HCT116 (cell line): ENCODE measurements around the gene TACC2. TPM values are rescaled to one million over a fixed set of nuclear protein-coding genes. Genes with fewer than 3 reads are reported as not detected.

Experiments used
- ATAC-seq: fragments of 200-7000 bp; cut with Tn5 transposase; 2 replicates; pipeline ENCODE4 v1.9.1; 2020; ENCODE audit warnings: mild to moderate bottlenecking, moderate library complexity
- BruUV-seq: library from RNA; stranded (reverse); fragments of 400-500 nt; replicated peaks from 2 replicates; lab custom pipeline; 2021; lab: Mats Ljungman, UMichigan
- CTCF ChIA-PET: fragments of 300-600 bp; sonication (Branson Sonifier 250); formaldehyde crosslinking; loops from one replicate; lab custom pipeline; 2021; ENCODE audit warnings: antibody characterized with exemption; lab: Charles Lee
- POLR2A ChIA-PET: fragments of 300-600, 350-600 bp; sonication (Branson Sonifier 250); formaldehyde crosslinking; loops from one replicate; lab custom pipeline; 2021; ENCODE audit warnings: antibody characterized with exemption; lab: Charles Lee
- RAD21 ChIA-PET, 2 experiments: fragments of 300-600 bp; sonication (Branson Sonifier 250); formaldehyde crosslinking; loops; one replicate each; lab custom pipeline; 2023; ENCODE audit warnings: low total read pairs in 2 of 2; ENCODE audit not compliant: uncharacterized antibody in 2 of 2, unreplicated experiment in 2 of 2, low non-redundant PET in 1 of 2; lab: Charles Lee
- DNase-seq: peaks from one replicate; pipeline ENCODE4 v3.0.0-alpha.2; 2010; ENCODE audit warnings: low read depth, low spot score
- H2AFZ ChIP-seq: fragments of 200-600 bp; shearing (Covaris generic), sonication (generic); 2 replicates; pipeline ENCODE4 v1.6.1; 2017; ENCODE audit warnings: low read depth, mixed run types, mixed read lengths, antibody characterized with exemption, low read length; ENCODE audit not compliant: poor library complexity, severe bottlenecking
- H3K27ac ChIP-seq: 2 replicates; pipeline ENCODE4 v1.5.1; 2012; ENCODE audit warnings: low read depth, low read length
- H3K27me3 ChIP-seq: fragments of 200-600 bp; sonication (generic); 2 replicates; pipeline ENCODE4 v1.6.1; 2016; ENCODE audit warnings: mixed run types, low read length, mixed read lengths; ENCODE audit not compliant: insufficient read depth
- H3K36me3 ChIP-seq, 2 experiments: fragments of 200-500 bp in 1 of 2; fragments of 200-600 bp in 1 of 2; sonication (Bioruptor generic) in 1 of 2; sonication (generic) in 1 of 2; 2 replicates each; pipeline versions ENCODE4 v1.5.1 to v1.6.1; 2014 to 2016; ENCODE audit warnings: low read length in 2 of 2, inconsistent platforms in 1 of 2, mixed read lengths in 1 of 2, mixed run types in 1 of 2; ENCODE audit not compliant: insufficient read depth in 2 of 2, control insufficient read depth in 1 of 2
- H3K4me1 ChIP-seq, 2 experiments: fragments of 200-600 bp in 1 of 2; sonication (generic) in 1 of 2; 2 replicates each; pipeline versions ENCODE4 v1.5.1 to v1.6.1; 2012 to 2017; ENCODE audit warnings: low read length in 2 of 2, inconsistent platforms in 1 of 2, mild to moderate bottlenecking in 1 of 2, mixed read lengths in 1 of 2, mixed run types in 1 of 2, moderate library complexity in 1 of 2; ENCODE audit not compliant: insufficient read depth in 2 of 2, control insufficient read depth in 1 of 2
- H3K4me2 ChIP-seq: fragments of 200-600 bp; sonication (generic); 2 replicates; pipeline ENCODE4 v1.6.1; 2017; ENCODE audit warnings: mixed run types, low read length, mixed read lengths
- H3K4me3 ChIP-seq, 2 experiments: fragments of 200-600 bp in 1 of 2; sonication (generic) in 1 of 2; replicated peaks in 1 of 2; 2 replicates each; pipeline ENCODE4 v1.5.1; 2011 to 2016; ENCODE audit warnings: low read length in 2 of 2, control low read depth in 1 of 2, low read depth in 1 of 2, mild to moderate bottlenecking in 1 of 2, mixed read lengths in 1 of 2, mixed run types in 1 of 2
- H3K79me2 ChIP-seq: fragments of 200-600 bp; sonication (generic); 2 replicates; pipeline ENCODE4 v1.6.1; 2017; ENCODE audit warnings: mild to moderate bottlenecking, mixed run types, low read length, moderate library complexity, mixed read lengths; ENCODE audit not compliant: insufficient read depth
- H3K9ac ChIP-seq: fragments of 200-600 bp; sonication (generic); 2 replicates; pipeline ENCODE4 v1.6.1; 2016; ENCODE audit warnings: low read length, mixed read lengths
- H3K9me2 ChIP-seq: fragments of 200-600 bp; sonication (generic), shearing (Covaris generic); 2 replicates; pipeline ENCODE4 v1.6.1; 2017; ENCODE audit warnings: mixed run types, mild to moderate bottlenecking, moderate library complexity; ENCODE audit not compliant: insufficient read depth
- H3K9me3 ChIP-seq, 2 experiments: fragments of 200-500 bp in 1 of 2; fragments of 200-600 bp in 1 of 2; sonication (Bioruptor generic) in 1 of 2; sonication (generic) in 1 of 2; 2 replicates each; pipeline ENCODE4 v1.6.1; 2014 to 2017; ENCODE audit warnings: low read length in 2 of 2, mixed read lengths in 2 of 2, inconsistent platforms in 1 of 2, low read depth in 1 of 2, mild to moderate bottlenecking in 1 of 2, mixed run types in 1 of 2, moderate library complexity in 1 of 2; ENCODE audit not compliant: control insufficient read depth in 1 of 2, insufficient read depth in 1 of 2
- H4K20me1 ChIP-seq: fragments of 200-600 bp; sonication (generic), shearing (Covaris generic); 2 replicates; pipeline ENCODE4 v1.6.1; 2017; ENCODE audit warnings: mixed run types, mild to moderate bottlenecking, moderate library complexity; ENCODE audit not compliant: insufficient read depth
- FOSL1 ChIP-seq: IDR thresholded peaks from 2 replicates; pipeline ENCODE4 v1.6.1; 2012; ENCODE audit warnings: low read depth
- MAX ChIP-seq: IDR thresholded peaks from 2 replicates; pipeline ENCODE4 v1.6.1; 2012
- POLR2AphosphoS5 ChIP-seq: IDR thresholded peaks from 2 replicates; pipeline ENCODE4 v1.6.1; 2011; ENCODE audit warnings: mild to moderate bottlenecking, low read depth, low read length, moderate library complexity
- SIN3A ChIP-seq: IDR thresholded peaks from 2 replicates; pipeline ENCODE4 v1.6.1; 2012; ENCODE audit warnings: low read depth
- SRF ChIP-seq: IDR thresholded peaks from 2 replicates; pipeline ENCODE4 v1.6.1; 2012; ENCODE audit warnings: low read depth
- TCF7L2 ChIP-seq: IDR thresholded peaks from 2 replicates; pipeline ENCODE4 v1.7.0; 2011; ENCODE audit warnings: borderline replicate concordance, inconsistent platforms; ENCODE audit not compliant: insufficient read depth, insufficient read length; ENCODE audit errors: extremely low read depth
- YY1 ChIP-seq: IDR thresholded peaks from 2 replicates; pipeline ENCODE4 v1.6.1; 2011; ENCODE audit warnings: low read length, low read depth, moderate library complexity, mild to moderate bottlenecking; ENCODE audit not compliant: insufficient replicate concordance; ENCODE audit errors: extremely low read depth
- ZFX ChIP-seq: fragments of 450-650 bp; IDR thresholded peaks from 2 replicates; pipeline ENCODE4 v1.6.1; 2017
- intact Hi-C: fragments of 100-400 bp; cut with micrococcal nuclease; formaldehyde crosslinking; loops from 2 replicates; pipeline ENCODE4 v1.10.0; 2022
- total RNA-seq: library from RNA; stranded (reverse); gene quantifications from one replicate; pipeline ENCODE4 v1.2.1, GENCODE V29; 2021; ENCODE audit not compliant: unreplicated experiment

TACC2 gene
- total RNA-seq, 1 experiment from 2014 or later, result 38.6 TPM

- Histone ChIP-seq H3K9ac (no peak overlapping the region), H3K79me2 (no peaks in the 10 kb centered on the region), H2AFZ (no peak overlapping the region), H3K9me3 (no peaks in the 10 kb centered on the region), H3K36me3 (no peaks in the 10 kb centered on the region), H3K27ac (no peak overlapping the region), H3K4me2 (no peak overlapping the region), H3K4me3 (no peak overlapping the region), H3K9me2 (no peaks in the 10 kb centered on the region), H3K4me1 (no peaks in the 10 kb centered on the region), H3K27me3 (no peaks in the 10 kb centered on the region), H4K20me1 (no peaks in the 10 kb centered on the region)
- intact Hi-C loops, result no loop called here
- CTCF ChIA-PET, result no interaction called here
- ATAC-seq (no peak), DNase-seq (no peak)
- POLR2A ChIA-PET, result no interaction called here
- RAD21 ChIA-PET, result no interaction called here
- TF ChIP-seq SIN3A (no peak), ZFX (no peak), POLR2AphosphoS5 (no peak), MAX (no peak), SRF (no peak), YY1 (no peak), TCF7L2 (no peak)
- no TSS peak for BruUV-seq
Measured at GRCh38 chr10:122173766-122174435, 184.9 kb downstream of the TACC2 start.

- H3K4me3 ChIP-seq, result no peak overlapping the region
- CTCF ChIA-PET, result no interaction called here
- no TSS peak for BruUV-seq
- DNase-seq (no peak), ATAC-seq (no peak)
- no peaks in the 10 kb centered on the region for H3K9me2 ChIP-seq
- H3K27ac ChIP-seq, result no peak overlapping the region
- TF ChIP-seq FOSL1, result no peak
- no peak for TF ChIP-seq MAX
- H3K4me1 ChIP-seq, result peaks cover 7 to 11% of the 10 kb centered on the region in 2 experiments; a peak in 3 of 4 replicates
- no peak overlapping the region for H3K9ac ChIP-seq
- H3K9me3 ChIP-seq, result no peaks in the 10 kb centered on the region
- H3K27me3 ChIP-seq, result no peaks in the 10 kb centered on the region
- intact Hi-C loops, result no loop called here
- H3K4me2 ChIP-seq, result no peak overlapping the region
- no peak overlapping the region for H2AFZ ChIP-seq
- no peaks in the 10 kb centered on the region for H3K79me2 ChIP-seq
- RAD21 ChIA-PET, result no interaction called here
- POLR2A ChIA-PET, result no interaction called here
- no peaks in the 10 kb centered on the region for H4K20me1 ChIP-seq
- no peaks in the 10 kb centered on the region for H3K36me3 ChIP-seq
Measured at GRCh38 chr10:122176232-122177213, 187.6 kb downstream of the TACC2 start.
